ENCODE measurements around the gene CIC.

CIC gene

DNA sequence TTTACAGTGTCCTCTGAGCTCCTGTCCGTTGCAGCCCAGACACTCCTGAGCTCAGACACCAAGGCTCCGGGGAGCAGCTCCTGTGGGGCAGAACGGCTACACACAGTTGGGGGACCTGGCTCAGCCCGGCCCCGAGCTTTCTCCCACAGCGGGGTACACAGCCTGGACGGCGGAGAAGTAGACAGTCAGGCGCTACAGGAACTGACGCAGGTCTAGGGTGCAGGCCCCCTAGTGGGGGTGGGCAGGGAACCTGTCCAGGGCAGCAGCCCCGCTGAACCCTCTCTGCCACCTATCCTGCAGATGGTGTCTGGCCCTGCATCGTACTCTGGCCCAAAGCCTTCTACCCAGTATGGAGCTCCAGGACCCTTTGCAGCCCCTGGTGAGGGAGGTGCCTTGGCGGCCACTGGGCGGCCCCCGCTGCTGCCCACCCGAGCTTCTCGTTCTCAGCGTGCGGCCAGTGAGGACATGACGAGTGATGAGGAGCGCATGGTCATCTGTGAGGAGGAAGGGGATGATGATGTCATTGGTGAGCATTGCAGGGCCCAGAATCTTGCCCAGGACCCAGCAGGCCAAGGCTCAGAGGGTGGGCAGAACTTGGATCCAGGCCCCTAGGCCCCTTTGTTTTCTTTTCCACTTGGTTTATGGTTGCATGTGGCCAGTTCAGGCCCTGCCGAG is 20.0 kb downstream of the CIC start:
- no peak for DNase-seq (ENCODE audit: low spot score)

DNA sequence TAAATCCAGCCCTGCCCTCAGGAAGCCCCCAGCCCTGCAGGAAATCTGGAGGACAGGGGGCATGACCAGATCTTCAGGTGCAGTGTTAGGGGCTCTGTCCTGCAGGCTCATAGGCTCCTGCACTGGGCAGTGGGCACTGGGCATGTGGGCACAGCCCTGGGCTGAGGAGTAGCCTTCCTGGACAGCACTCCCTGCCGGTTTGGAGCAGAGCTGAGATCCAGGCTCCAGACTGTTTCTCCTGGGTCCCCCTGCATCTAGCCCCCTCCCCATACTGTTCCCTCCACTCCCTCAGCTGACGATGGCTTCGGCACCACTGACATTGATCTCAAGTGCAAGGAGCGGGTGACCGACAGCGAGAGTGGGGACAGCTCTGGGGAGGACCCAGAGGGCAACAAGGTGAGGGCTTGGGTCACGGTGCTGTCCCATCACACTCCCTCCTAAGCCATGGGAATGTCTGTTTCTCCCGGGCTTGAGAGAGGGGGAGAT is 20.5 kb downstream of the CIC start:
- no peak for DNase-seq (ENCODE audit: low spot score)

DNA sequence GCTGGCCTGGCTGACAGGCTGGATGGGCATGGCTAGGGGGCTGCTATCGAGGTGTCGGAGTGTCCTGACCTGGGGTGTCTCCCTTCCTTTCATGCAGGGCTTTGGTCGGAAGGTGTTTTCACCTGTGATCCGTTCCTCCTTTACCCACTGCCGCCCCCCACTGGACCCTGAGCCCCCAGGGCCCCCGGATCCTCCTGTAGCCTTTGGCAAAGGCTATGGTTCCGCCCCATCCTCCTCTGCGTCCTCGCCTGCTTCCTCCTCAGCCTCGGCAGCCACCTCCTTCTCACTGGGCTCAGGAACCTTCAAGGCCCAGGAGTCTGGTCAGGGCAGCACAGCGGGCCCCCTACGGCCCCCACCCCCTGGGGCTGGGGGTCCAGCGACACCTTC is 21.1 kb downstream of the CIC start:
- no peak for DNase-seq (ENCODE audit: low spot score)

DNA sequence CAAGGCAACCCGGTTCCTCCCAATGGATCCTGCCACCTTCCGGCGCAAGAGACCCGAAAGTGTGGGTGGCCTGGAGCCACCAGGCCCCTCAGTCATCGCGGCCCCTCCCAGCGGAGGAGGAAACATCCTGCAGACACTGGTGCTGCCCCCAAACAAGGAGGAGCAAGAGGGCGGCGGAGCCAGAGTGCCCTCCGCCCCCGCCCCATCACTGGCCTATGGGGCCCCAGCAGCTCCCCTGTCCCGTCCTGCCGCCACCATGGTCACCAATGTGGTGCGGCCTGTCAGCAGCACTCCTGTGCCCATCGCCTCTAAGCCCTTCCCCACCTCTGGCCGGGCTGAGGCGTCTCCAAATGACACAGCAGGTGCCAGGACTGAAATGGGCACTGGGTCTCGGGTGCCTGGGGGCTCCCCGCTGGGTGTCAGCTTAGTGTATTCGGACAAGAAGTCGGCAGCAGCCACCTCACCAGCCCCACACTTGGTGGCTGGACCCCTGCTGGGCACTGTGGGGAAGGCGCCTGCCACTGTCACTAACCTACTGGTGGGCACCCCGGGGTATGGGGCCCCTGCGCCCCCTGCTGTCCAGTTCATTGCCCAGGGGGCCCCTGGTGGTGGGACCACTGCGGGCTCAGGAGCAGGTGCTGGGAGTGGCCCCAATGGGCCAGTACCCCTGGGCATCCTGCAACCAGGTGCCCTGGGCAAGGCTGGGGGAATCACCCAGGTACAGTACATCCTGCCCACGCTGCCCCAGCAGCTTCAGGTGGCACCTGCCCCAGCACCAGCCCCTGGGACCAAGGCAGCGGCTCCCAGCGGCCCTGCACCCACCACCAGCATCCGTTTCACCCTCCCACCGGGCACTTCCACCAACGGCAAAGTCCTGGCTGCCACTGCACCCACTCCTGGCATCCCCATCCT is 21.7 kb downstream of the CIC start:
- DNase-seq (ENCODE audit: low spot score) = peak; percentile 49

DNA sequence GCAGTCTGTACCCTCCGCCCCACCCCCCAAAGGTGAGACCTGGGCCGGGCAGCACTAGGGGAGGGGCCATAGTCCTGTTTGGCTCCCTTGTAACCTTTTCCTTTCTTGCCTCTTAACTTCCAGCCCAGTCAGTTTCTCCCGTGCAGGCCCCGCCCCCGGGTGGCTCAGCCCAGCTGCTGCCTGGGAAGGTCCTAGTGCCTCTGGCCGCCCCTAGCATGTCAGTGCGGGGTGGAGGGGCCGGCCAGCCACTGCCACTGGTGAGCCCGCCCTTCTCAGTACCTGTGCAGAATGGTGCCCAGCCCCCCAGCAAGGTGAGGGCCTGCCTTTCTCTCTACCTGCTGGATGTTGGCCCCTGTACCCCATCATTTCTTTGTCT is 22.4 kb downstream of the CIC start:
- DNase-seq (ENCODE audit: low spot score) = no peak

DNA sequence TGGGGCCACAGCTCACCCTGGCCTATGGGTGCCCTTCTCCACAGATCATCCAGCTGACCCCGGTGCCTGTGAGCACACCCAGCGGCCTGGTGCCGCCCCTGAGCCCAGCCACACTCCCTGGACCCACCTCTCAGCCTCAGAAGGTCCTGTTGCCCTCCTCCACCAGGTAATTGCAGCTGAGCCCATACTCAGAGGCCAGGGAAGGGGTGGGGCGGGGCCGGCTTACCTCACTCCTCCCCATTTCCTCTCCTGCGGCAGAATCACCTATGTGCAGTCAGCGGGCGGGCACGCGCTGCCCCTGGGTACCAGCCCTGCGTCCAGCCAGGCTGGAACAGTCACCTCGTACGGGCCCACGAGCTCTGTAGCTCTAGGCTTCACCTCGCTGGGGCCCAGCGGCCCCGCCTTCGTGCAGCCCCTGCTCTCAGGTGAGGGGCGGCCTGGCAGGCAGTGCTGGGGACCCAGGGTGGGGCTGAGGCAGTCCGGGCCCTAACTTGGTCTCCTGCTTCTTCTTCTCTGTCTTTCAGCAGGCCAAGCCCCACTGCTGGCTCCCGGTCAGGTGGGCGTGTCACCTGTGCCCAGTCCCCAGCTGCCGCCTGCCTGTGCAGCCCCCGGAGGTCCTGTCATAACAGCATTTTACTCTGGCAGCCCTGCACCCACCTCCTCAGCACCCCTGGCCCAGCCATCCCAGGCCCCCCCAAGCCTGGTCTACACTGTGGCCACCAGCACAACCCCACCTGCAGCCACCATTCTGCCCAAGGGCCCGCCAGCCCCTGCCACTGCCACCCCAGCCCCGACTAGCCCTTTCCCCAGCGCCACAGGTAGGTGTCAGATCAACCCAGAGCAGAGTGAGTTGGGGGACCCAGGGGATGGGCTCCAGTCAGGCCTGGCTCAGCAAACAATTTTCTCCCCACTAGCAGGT is 23.2 kb downstream of the CIC start:
- DNase-seq (ENCODE audit: low spot score) = no peak

DNA sequence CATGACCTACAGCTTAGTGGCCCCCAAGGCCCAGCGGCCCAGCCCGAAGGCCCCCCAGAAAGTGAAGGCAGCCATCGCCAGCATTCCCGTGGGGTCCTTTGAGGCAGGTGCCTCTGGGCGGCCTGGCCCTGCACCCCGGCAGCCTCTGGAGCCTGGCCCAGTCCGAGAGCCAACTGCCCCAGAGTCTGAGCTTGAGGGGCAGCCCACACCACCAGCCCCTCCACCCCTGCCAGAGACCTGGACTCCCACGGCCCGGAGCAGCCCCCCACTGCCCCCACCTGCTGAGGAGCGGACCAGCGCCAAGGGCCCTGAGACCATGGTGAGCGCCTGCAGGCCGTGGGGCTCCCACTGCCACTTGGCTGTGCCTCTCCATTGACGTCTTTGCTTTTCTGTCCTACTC is 23.9 kb downstream of the CIC start:
- DNase-seq (ENCODE audit: low spot score) = no peak

DNA sequence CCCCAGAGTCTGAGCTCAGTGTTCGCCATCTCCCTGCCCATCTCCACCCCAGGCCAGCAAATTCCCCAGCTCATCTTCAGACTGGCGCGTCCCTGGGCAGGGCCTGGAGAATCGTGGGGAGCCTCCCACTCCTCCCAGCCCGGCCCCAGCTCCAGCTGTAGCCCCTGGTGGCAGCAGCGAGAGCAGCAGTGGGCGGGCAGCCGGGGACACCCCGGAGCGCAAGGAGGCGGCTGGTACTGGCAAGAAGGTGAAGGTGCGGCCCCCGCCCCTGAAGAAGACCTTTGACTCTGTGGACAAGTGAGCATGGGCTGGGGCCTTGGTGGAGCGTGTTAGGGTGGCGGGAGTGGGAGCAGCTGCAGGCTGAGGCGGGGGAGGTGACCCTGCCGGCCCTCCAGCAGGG is 24.5 kb downstream of the CIC start:
- DNase-seq (ENCODE audit: low spot score) = no peak

DNA sequence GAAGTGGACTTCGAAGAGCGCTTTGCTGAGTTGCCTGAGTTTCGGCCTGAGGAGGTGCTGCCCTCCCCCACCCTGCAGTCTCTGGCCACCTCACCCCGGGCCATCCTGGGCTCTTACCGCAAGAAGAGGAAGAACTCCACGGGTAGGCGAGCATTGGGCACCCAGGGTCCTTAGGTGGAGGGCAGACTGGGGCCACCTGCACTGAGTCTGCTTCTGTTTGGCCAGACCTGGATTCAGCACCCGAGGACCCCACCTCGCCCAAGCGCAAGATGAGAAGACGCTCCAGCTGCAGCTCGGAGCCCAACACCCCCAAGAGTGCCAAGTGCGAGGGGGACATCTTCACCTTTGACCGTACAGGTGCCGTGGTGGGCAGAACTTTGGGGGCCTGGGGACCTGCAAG is 24.9 kb downstream of the CIC start:
- DNase-seq (ENCODE audit: low spot score) = no peak

DNA sequence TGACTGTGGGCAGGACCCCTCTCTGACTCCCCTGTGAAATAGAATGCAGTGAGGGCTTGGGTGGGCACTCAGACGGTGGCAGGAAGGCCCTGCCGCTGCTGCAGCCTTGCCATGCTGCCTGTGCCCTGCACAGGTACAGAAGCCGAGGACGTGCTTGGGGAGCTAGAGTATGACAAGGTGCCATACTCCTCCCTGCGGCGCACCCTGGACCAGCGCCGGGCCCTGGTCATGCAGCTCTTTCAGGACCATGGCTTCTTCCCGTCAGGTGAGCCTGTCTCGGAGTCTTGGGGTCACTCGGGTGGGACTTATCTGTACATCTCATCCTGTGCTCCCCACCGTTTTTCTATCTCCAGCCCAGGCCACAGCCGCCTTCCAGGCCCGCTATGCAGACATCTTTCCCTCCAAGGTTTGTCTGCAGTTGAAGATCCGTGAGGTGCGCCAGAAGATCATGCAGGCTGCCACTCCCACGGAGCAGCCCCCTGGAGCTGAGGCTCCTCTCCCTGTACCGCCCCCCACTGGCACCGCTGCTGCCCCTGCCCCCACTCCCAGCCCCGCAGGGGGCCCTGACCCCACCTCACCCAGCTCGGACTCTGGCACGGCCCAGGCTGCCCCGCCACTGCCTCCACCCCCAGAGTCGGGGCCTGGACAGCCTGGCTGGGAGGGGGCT is 25.6 kb downstream of the CIC start:
- no peak for DNase-seq (ENCODE audit: low spot score)

DNA sequence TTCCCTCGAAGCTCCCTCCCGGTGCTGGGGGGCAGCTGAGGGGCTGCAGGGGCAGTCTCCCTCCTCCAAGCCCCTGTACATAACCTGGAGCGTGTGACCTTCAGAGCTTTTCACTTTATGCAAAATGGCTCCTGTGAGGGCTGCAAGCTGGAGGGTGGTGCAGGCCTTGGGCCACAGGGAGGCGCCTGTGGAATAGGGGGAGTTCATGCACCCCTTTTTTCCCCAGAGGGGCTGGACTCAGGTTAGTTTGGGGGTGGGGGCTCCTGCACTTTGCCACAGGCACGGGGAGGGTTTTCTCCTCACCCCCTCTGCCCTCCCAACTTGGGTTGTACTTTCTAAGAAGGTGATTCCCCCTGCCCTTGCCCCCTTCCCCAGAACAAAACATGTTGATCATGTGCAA is 26.3 kb downstream of the CIC start:
- no peak for DNase-seq (ENCODE audit: low spot score)

DNA sequence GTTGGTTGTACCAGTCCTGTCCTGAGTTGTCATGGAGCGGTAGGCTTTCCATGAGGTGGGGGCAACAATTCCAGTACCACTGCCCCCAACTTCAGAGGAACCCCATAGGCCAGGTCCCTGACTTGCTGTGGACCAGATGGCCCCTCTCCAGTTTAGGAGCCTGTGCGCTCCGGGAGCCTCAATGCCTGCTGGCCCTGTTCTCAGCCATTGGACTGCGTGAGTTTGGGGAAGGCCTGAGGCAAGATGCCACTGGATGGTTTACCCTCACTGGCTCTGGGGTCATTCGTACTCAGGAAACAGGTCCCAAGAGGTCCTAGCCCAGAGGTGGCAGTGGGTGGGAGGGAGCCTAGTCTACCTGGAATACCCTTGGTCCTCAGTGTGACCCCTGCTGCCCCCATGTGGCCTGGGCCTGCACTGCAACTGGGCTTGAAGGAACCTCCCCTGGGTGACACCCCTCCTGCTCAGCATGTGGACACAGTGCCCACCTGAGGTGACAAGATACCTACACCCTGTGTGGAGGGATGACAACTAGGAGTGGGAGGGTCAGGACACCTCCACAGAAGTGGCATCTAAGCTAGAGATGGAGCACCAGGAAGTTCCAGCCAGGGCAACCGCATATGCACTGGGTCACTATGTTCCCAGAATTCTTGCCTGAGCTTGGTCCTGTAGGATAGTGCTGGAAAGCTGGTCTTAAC is 26.9 kb downstream of the CIC start:
- DNase-seq (ENCODE audit: low spot score) = peak; percentile 60

DNA sequence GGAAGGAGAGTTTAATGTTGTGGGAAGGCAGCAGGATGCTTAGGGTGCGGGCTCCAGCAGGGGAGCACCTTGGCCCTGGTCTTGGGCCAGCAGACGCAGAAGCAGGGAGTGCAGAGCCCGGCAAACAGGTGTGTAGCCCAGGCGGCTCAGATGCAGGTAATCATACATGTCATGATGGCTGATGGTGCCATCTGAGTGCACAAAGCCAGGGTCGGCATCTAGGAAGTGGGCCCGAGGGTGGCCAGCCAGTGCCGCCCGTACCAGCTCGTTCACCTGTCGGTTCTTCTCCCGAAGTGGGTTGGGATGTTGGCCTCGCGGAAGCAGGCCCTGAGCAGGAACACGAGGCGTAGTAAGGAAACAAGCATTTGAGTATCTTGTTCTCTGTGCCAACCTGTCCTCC is 28.0 kb downstream of the CIC start:
- no peak for DNase-seq (ENCODE audit: low spot score)

DNA sequence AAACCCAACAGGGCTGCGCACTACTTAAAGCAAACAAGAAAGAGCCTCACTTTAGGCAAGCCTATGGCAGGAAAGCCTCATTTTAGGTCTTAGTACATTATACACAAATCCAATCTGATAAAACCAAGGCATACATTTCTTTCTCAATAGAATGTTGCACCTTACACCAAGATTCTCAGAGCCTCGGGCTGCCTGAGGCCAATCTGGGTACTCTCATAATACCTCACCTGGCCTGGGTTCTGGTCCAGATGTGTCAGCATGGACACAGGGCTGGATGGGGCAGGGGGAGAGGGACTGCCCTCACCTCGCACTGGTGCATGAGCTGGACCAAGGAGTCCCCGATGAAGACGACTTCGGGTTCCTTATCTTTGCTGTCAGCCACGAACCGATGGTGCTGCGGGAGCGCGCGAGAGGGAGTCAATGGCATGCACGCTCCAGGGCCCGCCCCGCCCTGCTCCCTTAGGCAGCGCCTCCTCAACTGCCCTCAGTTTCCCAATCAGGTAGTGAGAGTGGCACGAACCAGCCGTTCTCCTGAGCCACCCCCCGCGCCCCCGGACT is 32.7 kb downstream of the CIC start, which contains the start of gene PRR19:
Gene PRR19 (plus strand): TSS at position 487 of the 558 bp plus-strand sequence. CDS start 7,453 bp downstream, outside the sequence.
- DNase-seq (ENCODE audit: low spot score) = peak; percentile 46

DNA sequence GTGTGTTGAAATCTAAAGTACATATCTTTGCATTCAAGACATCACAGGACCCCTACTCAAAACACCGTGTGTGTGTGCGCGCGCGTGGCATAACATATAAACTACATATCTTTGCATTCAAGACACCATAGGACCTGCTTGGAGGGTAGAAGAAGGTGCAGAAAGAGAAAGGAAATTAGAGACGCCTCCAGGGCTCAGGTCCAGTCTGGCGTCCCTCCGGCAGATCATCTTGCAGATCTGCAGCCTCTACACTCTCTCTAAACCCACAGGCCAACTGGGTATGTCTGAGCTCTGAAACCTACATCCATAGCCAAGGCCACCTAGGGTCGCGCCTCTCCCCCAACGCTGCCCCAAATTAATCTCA is 34.0 kb downstream of the CIC start:
- DNase-seq (ENCODE audit: low spot score) = no peak

DNA sequence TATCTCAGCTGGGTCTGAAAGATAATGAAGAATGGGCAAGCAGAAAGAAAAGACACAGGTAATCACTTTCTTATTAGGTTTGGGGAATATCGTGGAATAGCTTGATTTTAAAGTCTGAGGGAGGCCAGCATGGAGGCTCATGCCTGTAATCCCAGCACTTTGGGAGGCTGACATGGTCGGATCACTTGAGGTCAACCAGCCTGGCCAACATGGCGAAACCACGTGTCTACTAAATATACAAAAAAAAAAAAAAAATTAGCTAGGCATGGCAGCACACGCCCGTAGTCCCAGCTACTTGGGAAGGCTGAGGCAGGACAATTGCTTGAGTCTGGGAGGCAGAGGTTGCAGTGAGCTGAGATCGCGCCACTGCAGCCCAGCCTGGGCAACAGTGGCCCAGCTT is 34.8 kb downstream of the CIC start:
- DNase-seq (ENCODE audit: low spot score) = no peak

DNA sequence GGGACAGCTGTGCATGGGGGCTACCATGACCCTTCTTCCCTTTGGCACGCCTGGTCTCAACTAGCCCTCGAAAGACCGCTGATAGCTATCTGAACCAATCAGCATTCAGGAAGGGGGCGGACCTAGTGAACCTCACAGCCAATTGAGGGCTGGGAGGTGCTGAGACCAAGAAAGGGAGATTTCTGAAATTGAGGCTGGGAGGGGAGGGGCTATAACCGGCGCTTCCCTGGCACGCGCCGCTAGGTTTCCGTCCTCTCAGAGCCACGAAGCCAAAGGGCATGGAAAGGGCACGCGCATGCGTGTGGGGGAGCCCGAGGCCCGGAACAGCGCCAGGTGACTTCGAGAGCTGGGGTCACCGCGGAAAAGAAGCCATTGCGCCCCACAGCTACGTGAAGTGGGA is 37.6 kb downstream of the CIC start:
- DNase-seq (ENCODE audit: low spot score) = no peak

DNA sequence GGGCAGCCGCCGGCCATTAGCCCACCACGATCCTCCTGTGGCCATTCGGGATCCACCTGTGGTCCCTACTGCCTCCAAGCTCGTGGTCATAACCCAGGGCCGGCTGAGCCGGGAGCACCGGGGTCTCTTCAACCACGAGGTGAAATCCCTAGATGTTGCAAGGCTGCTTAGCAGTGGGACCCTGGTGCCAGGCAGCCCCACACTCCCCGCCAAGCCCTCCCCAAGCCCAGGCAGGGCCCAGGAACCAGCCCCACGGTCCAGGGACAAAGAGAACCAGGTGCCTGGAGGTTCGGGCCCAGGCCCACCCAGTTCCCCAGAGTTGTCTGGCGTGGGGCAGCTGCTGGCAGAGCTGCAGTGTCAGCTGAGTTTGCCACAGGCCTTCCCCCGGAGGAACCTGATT is 40.6 kb downstream of the CIC start:
- no peak for DNase-seq (ENCODE audit: low spot score)

DNA sequence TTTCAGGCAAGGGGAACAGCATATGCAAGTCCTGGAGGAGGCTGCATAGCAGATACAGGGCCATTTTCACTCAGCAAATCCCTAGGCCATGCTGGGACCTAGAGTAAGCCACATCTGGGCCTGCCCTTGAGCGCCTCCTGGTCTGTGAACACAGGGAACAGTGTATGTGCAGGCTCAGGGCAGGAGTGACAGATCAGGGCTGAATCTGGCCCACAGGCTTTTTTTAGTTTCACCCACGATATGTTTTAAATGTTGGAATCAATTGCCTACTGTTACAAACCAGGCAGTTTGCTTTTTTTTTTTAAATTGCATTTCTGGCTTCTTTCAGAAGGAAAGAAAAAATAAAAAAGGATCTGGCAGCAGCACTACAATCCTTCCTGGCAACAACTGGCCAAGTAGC is 42.6 kb downstream of the CIC start:
- DNase-seq (ENCODE audit: low spot score) = peak; percentile 30

DNA sequence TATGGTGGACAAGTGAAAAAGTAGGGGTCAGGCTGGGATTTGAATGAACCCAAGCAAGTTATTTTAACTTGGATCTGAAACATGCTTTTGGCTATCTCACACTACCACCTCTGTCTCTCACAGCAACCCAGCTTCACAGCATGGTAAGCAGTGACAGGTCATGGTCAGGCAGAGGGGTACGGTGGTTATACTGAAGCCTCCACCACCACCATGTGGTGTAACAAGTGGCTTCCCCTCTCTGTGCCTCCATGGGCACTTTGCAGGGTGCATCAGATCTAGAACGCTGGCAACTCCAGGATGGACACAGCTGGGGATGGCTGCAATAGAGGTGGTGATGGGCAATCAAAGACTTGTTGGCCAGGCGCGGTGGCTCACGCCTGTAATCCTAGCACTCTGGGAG is 43.3 kb downstream of the CIC start:
- DNase-seq (ENCODE audit: low spot score) = no peak

Measured in RKO (cell line).